GM19452 (cell line): ENCODE measurements around the gene SORCS3.

Experiments used
- ATAC-seq: cut with Tn5 transposase; IDR thresholded peaks from one replicate; pipeline ENCODE4 v1.9.1; 2021; ENCODE audit not compliant: unreplicated experiment

The SORCS3 gene

DNA sequence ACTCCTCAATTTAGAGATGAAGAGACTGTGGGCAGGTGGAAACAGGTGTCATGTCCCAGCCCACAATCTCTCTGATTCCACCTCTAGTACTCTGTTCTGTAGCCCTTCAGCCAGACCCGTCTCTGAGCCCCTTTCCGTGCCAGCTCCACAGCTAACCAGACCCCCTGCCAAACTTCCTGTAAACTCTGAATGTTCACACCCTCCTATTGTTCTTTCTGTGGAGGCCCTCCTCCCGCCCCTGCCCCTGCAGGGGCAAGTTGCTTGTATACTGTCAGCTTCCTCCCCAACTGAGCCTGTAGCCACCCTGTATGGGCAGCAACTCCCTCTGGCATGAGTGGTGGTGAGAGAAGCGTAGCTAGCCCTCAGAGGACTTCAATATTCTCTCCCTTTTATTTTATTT, 520.7 kb downstream of the SORCS3 start:
- ATAC-seq: no peak

DNA sequence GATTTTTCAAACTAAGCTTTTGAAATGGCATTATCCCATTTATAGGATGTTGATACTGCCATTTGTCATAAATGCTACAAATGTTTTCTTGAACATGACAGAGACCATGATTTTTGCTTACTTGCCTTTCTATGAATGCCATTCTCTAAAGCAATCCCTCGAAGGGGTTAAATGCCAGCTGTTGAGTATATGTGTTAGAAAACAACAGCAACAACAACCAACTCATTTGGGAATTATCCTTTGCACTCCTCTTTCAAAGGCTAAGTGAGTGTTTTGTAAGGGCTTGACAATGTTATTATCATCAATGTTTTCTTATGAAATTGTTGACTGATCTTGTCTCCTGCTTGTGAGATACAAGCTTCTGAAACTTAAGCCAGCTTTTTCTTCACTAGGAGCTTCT, 529.4 kb downstream of the SORCS3 start:
- ATAC-seq: no peak

DNA sequence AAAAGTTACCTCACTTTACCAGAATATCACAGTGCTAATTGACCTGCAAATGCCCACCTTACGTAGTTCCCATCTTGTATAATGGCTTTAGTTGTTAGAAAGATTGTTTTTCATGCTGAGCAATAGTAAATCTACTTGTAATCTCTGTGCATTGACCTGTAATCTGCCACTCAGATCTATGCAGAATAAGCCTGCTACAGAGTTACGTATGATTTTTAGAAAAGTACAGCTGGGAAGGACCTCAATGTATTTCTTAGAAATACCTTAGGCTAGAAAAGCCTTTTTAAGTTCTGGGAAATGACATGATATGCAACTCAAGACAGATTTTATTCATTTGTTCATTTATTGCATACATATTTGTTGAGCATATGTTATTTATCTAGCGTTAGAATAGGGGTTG, 530.9 kb downstream of the SORCS3 start:
- ATAC-seq: no peak

DNA sequence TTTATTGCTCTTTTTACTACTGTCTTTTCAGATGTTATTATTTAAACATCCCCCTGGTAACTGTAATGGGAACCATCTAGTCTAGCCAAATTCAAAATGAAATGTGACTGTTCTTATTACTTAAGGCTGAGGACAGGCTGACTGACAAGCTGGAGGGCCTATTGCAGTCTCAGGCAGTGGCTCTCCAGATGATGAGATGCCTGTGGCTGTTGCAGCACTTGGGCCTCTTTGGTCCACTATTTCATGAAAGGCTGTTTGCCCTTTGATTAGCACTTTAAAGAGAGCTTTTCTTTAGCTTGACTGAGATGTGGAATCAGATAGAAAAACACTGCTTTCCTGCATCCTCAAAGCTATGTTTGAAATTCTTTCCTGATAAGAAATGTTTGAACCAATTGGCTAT, 540.5 kb downstream of the SORCS3 start:
- ATAC-seq: no peak

DNA sequence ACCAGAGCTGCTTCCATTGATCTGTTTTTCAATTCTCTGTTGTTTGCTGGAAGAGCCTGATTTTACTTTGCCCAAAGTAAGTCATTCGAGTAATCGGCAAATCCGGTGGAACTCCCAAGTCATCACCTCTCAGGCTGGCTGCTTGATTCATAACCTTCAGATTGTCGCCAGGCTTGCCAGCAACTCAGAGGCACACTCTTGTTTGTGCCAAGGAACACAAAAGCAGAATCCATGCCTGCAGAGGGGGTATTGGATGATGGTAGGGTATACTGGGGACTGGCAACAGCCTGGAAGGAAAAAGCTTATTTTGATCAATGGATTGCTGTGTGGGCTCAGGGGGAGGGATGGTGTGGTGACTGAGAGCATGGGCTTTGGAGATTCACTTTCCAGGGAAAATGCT, 542.4 kb downstream of the SORCS3 start:
- ATAC-seq: no peak

DNA sequence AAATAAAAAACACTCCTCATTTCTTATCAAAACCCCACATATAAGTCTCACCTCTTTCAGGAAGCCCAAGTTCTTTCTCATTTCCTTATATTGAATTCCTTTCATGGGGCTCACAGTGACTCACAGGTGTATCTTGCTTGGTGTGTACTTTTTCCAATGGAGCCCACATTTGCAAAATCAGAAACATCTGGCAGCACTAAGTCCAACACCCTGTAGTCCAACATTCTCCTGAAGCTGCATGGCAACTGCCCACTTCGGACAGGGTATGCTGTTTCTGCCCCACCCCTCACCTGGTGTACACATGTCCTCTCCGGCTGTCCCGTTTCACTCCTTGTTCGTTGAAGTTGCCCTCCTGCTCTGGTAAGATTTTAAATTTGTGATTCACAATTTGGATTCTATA, 544.1 kb downstream of the SORCS3 start:
- ATAC-seq: no peak

DNA sequence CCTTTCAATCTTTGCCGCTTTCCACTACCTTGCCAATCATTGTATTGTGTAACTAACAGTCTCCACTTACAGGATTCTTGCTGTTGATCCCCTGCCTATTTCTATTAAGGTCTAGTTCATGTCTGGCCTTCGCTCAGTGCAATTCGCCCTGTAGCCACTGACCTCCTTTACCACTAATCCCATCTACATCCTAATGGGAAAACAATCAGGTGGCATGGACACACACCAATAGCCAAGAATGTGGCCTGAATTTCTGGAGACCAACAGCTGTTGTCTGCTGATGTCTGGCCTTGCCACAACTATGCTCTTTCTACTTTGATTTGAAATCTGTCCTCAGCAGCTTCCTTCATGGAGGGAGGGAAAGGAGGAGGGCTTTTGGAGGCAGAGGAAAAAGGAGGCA, 546.2 kb downstream of the SORCS3 start:
- no peak for ATAC-seq

DNA sequence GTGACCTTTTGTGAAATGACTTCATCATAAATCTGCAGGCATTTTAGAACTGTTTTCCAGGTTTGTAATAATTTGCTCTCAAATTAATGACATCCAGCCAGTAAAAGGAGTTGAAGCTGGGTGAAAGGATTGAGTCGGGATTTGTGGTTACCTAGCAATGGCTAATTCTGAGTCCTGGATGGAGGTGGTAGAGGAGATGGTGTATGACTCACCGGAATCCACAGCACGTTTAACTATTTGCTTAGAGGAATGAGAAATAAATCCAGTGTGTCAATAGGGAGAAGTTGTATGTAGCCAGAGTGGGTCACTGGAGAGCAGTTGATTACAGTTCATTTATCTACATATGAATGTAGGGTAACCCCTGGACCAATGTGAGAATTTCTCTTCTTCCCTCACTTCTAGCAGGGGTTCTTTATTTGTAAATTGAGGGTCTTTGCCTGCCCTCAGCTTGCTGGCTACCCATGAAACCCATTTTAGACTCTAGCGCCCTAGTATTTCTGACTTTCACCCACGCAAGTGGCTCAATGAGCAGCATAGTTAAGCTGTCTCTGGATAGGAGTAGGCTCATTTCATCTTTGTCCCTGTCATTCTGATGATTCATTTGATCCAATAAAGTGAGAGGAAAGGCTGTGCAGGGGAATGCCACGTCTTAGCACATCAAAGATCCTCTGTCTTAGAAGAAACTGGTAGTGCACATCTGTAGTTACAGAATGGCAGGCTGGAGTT, 547.8 kb downstream of the SORCS3 start:
- no peak for ATAC-seq

DNA sequence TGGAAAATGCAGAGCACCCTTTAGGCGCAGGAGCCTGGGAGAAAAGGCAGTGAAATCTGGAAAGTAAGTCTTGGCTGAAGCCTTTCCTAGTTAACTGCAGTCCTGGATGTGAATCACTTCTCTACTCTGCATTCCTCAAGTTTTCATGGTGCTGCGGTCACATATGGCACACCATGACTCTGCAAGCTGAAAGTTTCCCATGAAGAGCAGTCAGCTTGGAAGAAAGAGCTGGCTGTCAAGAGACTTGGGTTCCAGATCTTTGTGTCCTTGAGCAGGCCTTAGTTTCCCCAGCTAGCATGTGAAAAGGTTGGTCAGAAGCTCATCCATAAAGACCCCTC, 548.3 kb downstream of the SORCS3 start:
- no peak for ATAC-seq

DNA sequence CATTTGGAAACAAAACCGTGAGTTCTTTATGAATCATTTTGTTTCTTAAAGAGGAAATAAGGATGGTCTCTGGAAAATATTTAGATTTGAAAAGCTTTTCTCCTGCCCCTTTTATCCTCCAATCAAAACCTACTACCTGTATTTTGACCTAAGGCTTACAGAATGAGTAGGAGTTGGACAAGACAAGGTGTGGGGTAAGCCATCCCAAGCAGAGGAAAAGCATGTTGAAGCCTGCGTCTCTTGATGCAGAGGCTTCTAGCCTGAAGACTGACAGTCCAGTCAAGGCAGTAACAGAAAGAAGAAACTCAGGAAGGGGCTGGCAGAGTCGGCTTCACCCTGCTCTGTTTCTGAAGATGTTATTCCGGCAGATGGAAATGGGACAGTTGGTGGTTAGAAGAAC, 551.1 kb downstream of the SORCS3 start:
- no peak for ATAC-seq

DNA sequence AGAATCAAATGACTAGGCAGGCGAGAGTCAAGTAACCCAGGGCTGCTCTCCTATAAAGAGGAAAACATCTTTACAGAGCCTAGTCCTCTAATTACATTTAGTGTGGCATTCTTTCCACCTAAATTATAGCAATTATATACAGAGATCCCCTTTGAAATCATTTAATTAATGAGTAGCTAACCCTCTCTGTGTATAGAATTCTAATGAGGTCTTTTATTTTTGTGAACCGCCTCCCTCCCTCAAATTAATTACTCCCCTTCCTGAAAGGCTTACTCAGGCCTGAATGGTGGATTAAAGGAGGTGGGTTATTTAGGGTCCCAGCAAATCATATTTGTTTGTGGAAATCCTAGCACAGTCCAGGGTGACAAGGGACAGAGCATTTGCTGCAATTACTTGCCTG, 551.8 kb downstream of the SORCS3 start:
- no peak for ATAC-seq

DNA sequence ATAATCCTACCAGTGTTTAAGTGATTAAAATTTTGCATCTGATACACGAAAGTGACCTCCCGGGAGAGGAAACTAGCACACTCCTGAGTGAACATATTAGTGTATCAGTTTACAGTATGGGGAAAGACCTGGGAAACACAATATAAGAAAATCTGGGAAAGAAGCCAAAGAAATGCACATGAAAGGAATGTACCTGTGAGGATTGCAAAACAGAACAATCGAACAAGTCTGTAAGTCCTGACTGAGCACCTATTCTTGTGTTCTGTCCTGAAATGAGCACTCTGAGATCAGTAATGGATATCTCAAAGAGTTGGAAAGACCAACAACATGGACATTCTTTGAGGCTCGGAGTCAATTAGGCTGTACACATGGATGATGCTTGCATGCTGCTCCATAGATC, 554.7 kb downstream of the SORCS3 start:
- no peak for ATAC-seq

DNA sequence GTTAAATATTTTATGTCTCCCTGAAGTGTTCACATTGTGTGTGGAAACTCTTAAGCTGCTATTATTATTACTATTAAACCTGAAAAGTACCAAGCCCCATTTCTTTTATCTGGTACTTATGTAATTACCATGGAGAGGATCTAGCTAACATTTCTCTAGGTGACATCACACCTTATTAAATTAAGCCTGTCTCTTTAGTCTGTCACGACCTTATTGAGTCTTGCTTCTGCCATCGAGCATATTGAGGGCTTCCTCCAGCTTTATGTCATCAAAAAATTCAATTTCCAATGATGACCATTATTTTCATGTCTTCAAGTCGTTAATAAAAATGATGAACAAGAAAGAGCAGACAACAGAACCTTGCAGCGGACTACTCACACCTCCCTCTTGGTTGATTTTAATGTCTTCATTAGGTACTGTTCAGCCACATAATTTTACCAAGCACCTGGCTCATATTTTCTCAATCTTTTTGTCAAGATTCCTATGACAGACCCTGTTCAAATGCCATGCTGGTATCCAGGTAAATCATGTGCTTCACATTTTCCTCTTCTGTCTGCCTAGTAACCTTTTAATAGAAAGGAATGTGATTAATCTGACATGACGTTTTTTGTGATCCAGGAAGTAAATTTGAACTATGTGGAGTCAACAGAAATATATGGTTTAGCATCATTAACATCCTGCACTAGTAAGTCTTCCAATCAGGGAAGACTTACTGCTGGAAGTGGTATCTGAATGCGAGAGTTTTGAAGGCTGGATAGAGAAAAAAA, 556.7 kb downstream of the SORCS3 start:
- ATAC-seq: no peak

DNA sequence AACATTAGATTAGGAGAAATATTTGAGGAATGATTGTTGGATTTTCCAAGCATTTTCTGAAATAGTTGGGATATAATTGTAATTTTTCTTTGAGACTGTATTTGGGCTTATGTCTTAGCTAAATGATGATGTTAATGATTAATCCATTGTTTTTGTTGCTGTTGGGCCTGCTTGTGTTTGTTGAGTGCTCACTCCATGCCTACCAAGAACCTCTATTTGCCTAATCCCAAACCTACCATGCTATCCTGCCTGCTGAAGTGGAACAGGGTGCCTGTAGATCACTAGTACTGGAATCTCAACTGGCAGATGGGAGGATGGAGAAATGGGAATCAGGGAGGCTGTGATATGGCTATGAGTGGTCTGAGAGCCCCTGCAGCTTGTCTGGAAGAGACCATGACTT, 565.5 kb downstream of the SORCS3 start:
- ATAC-seq: no peak

DNA sequence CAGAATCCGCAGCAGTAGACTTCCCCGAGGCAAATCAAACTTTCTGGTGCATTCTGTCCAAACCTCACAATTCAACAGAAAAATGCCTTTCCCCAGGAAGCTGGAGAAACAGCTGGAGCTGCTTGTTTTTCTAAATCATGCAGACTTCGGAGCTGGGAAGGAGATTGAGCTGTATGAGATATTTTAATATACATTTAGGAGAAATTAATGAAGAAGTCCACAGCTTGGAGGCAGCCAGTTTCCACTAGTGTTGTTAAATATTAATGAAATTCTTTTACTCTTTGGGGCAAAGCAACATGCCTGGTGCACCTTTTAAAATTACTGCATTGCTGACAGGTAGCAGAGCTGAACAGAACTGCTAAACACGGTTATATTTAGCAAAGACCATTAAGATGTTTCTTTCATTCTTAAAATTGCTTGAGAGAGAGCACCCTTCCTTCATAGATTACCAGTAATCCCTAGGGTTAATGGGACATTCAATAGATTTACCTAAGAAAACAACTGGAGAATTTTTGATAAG, 566.4 kb downstream of the SORCS3 start:
- ATAC-seq: no peak

DNA sequence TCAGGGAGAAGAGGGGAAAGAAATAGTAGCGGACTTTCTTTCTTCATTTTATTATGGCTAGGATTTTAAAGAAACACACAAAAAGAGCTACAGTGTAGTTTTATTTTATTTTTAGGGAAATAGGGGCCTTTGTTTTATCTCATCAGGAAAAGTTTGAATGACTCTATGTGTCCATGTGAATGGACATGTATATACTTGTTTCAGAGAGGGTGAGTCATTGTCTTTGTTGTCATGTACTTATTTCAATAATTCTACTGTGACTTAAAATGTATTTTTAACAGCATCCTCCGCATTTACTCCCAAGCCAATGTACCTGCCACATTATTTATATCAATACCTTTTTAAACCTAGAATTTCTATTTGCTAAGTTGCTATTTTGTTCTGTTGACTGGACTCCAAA, 569.5 kb downstream of the SORCS3 start:
- ATAC-seq: no peak

DNA sequence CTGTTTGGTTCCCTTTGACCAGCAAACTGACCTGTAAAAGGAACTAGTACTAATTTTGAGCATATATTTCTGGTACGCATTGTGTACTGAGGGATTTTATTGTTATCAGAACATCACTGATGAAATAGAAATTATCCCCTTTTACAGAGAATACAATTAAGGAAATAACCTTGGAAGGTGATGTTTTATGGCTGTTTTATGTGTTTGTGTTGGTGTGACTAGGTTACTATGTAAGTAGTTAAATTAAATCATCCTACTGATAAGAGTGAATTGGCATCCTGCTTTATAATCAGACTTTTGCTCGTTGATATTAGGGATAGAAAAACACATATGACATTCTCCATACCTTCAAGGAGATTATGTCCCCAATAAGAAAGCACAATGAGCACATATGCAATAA, 596.6 kb downstream of the SORCS3 start:
- no peak for ATAC-seq

DNA sequence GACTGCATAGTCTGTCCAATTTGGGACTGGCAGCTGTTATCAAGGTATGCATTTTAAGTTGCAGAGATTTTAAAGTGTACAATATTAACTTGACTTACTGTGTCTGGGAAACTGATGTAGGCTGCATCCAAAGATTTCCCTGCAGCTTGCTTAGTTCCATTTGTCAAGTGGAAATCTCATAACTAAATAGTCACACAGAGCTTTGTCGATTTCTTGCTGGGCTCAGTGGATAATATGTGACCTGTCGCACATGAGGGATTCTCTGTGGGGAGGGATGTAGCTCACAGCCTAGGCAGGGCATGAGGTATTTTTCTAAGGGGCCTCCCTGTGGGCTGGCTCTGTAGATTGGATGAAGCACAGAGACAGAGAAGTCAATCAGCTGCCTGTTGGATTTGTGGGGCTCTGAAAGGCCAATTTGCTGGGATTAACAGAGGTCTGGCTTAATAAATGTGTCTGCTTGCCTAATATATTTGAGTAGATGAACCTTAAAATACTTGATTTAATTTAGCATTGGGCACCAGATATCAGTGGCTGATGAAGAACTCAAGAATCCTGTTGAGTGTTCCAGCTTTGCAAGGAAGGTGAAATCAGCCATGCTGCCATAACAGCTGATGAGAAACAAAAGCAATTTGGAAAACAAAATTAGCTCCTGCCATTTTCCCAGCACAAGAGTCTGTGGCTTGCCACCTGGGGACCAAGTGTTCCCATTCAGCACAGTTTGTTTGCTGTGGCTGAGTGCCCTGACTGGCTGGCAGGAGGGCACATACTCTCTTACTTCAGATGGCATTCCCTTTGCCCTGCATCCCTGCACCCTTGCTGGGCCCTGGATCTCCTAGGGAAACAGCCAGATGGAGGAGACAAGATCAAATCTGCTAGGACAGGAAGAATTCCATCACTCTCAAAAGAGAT, 598.5 kb downstream of the SORCS3 start:
- ATAC-seq: no peak

DNA sequence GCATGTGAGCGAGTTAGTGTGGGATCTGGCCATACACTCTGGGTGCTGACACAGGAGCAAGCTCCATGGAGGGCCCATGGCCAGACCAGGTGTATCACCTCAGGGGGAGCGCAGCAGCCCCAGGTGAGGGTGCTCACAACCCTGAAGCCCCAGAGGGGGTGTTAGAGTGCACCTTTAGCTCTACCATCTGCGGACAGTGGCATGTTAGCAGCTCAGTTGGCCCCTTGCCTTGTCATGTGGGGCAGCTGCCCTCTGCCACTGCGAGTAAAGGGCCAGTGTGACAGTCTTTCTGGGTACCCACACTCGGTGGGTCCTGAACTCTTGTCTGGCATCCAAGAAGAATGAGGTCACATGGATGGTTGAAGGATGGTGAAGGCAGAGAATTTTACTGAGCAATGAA, 600.2 kb downstream of the SORCS3 start:
- no peak for ATAC-seq

DNA sequence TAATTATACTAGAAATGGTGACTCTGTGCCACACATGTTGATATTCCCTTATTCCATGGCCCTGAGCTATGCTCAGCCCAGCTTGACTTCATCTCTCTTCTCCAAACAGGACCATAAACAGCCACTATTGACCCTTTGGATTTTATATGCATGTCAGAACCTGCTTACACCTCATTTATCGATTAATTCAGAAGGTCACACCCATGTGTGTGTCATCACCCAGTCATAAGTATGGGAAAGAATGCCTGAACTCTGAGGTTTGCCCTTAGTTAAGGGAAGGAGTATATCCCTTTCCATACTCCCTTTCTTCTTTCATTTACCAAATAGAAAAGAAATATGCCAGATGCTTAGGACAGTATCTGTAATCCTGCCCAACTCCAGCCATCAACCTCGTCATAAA, 602.3 kb downstream of the SORCS3 start:
- ATAC-seq: no peak

DNA sequence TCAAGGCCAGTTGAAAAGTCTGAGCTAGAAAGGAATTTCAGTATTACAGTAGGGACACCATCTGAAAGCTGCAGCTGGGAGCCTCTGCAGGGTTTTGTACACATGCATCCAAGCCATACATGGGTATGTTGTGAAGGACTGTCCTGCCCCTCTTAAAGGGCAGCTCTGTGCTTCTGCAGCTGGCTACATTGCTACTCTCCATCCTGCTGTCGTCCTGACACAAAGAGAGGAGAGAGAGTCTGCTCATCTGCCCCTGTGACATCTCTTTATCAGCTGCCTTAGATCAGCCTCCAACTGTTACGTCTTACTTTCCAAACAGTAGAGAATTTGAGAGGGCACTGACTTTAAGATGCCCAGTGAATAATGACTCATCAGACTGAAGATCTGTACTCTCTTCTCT, 602.7 kb downstream of the SORCS3 start:
- ATAC-seq: no peak
